Measurements from ENCODE around the gene TNFRSF18.

Gene TNFRSF18

GRCh38 chr1:1162597-1163537 lies 43.5 kb downstream of the TNFRSF18 start:
- no peak for DNase-seq

DNA sequence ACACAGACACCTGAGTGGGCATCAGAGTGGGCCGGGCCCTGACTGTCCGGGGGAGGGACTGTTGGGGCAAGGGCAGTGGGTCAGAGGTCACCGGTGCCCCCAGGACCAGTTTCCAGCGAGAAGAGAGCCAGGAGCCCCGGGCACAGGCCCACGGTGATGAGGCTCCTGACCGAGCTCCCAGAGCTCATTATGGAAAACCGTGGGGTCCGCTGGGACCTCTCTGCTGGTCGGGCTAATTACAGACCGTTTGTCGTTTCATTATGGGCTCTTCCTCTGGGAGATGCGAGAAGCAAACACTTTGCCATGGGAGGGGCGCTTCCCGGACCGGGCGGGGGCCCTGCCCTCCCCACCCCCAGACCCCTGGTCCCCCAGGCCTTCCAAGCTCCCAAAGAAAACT lies 44.7 kb downstream of the TNFRSF18 start:
- no peak for DNase-seq

GRCh38 chr1:1161078-1161682 lies 45.2 kb downstream of the TNFRSF18 start:
- no peak for DNase-seq

GRCh38 chr1:1160281-1160930 lies 46.0 kb downstream of the TNFRSF18 start:
- DNase-seq = no peak

DNA sequence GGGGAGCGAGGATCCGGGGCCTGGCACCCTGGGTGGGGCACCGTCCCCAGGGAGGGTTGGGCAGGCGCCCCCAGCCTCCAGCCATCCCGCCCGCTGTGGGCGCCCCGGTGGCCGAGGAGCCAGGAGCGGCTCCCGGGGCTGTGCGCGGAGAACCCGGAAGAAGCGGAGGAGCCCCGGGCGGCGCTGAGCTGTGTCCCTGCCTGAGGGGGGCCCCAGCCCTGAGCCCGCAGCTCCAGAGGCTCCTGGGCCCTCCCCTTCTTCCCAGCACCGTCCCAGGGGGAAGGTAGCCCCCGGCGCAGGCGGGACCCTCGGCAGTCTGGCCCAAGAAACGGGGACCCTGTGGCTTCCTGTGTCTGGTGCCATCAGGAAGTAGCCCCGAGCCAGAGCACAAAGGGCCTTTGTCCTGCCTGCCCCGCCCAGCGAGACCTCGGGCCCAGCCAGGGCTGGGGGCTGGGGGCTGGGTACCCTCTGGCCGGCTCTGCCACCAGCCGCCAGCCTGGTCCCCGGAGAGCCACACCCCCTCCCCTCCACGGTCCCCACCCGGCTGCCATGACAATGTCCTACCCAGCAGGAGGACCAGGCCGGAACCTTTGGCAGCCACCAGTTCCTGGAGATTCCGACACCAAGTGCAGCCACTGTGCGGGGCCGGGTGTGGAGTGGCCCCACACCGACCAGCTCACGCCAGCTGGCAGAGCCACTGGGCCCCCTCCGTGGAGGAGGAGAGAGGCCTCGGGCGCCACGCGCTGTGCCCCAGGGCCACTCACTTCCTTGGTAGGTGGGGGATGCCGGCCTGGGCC lies 48.3 kb downstream of the TNFRSF18 start:
- DNase-seq = peak; percentile 54

DNA sequence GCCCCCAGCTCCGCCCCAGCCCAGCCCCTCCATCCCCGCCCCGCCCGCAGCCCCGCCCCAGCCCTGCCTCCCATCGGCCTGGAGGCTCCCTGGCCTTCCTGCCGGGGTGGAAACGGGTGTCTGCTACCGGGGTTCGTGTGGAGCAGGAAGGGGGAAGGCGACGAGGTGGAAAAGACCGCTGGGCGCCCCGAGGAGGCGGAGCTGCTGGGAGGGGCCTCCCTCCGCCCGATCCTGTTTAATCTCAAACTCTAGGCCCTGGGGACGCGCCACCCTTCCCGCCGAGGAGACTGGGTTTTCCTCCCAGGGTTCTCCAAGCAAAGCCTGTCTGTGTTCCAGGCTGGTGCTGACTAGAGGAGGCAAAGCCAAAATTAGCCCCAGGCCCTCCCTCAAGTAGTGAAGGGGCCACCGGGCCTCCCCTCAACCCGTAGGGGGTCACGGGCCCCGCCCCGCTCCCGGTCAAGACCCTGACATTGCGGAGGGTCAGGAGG lies 48.9 kb downstream of the TNFRSF18 start:
- DNase-seq = peak; percentile 76

GRCh38 chr1:1157033-1157365 lies 49.4 kb downstream of the TNFRSF18 start:
- no peak for DNase-seq

DNA sequence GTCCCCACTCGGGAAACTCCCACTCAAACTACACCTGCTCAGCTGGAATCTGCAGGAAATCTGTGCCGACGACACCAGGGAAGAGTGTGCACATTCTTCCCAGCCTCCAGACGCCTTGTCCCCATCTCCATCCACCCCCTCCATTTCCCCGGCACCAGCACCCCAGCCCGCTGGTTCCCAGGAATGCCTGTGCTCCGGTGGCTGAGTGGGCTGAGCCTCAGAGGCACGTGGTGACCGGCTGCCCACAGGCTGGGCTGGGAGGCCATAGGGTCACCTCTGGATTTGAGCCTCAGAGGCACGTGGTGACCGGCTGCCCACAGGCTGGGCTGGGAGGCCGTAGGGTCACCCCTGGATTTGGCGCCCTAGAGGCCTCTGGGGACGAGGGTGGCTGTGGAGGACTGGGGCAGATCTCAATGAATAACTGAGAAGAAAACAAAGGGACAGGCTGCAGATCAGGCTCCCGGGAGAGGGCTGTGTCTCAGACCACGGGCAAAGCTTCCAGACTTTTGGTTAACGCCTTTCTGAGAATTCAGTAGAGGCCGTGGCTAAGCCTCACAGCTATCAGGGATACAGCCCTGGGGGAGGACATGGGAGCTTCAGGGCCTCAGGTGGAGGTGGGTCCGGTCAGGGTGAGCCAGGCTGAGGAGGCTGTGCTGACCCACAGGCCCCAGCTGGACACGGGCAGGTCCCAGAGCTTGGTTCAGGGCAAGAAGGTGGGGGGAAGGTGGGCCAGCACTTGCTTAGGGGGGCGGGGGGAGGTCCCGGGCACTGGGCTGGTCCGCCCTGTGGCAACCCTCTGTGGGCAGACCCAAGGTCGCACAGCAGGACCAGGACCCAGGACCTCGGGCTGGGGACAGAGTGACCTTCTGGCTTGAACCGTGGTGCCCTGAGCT lies 50.0 kb downstream of the TNFRSF18 start:
- DNase-seq = no peak

GRCh38 chr1:1155258-1155657 lies 51.1 kb downstream of the TNFRSF18 start:
- no peak for DNase-seq

DNA sequence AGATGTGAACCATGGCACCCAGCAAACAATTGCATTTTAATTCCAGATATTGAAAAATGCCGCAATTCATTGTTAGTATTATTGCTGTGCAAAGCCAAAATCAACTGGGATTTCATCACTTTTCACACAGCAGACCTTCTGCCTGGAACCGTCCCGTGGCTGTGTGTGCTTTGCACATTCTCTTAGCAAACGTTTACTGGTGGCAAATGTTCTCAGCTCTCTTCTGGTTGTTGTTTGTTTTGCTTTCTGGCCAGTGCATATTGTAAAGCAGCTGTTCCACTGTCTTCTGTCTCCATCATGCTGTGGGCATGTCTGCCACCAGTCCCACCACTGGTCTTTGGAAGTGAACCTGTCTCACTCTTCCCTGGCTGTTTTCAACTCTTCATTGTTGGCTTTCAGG lies 52.5 kb downstream of the TNFRSF18 start:
- no peak for DNase-seq
